HG03457 (cell line): Measurements from ENCODE around the gene ZBTB8B.

Source experiments
- ATAC-seq: cut with Tn5 transposase; IDR thresholded peaks from one replicate; pipeline ENCODE4 v1.9.1; 2021; ENCODE audit warnings: moderate number of reproducible peaks; ENCODE audit not compliant: unreplicated experiment

Gene ZBTB8B

DNA sequence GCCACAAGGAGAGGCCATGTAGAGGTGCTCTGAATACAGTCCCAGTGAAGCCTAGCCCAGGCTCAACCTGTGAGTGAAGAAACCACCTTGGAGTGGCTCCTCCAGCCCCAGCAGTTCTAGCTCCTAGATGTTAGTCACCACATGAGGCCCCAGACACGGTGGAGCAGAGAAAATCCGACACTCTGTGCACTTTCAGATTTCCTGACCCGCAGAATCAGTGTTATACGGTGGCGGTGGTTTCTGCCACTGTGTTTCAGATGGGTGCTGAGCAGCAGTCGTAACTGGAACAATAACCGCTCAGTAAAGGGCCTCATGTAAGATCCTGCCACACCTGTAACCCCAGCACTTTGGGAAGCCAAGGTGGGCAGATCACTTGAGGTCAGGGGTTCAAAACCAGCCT, 38.3 kb downstream of the ZBTB8B start:
- no peak for ATAC-seq

DNA sequence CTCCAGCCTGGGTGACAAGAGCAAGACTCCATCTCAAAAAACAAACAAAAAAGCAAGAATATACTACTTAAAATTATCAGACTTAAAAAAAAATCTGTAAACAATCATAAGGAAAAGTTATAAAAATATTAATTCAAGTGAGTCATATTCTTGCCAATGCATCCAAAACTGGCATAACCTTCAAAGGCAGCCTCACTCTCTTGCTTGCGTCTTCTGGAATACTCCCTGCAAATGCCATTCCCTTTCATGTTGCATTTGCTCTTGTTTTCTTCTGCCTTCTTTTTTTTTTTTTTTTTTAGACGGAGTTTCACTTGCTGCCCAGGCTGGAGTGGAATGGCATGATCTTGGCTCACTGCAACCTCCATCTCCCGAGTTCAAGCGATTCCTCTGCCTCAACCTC, 42.1 kb downstream of the ZBTB8B start:
- ATAC-seq: no peak

- no peak for ATAC-seq
Measured at GRCh38 chr1:32508761-32509160, 43.9 kb downstream of the ZBTB8B start.

DNA sequence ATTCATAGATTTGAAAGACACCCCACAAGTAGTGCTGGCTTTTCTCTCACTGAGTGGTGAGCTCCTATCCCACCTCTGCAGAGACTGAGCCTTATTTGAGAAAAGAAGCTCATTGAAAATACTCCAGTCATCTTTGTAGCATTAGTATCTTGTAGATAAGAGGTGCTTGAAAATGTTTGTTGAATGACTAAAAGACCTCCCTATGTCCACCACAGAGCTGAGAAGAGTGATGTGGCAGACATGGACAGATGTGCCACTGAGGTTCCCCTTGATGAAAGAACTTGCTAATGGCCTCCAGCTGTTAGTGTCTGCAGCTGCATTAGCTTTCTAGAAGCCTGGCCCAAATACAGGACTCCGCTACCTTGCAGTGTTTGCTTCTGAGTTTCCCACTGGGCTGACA, 45.1 kb downstream of the ZBTB8B start:
- no peak for ATAC-seq
